HepG2 (cell line): ENCODE data around the gene FAM111A. TPM values are rescaled to one million over a fixed set of nuclear protein-coding genes. Genes with fewer than 3 reads are reported as not detected.

ENCODE experiments used
- ATAC-seq: fragments of 200-7000 bp; cut with Tn5 transposase; 3 replicates; pipeline ENCODE4 v1.9.1; 2020; ENCODE audit warnings: mild to moderate bottlenecking, moderate library complexity
- BruUV-seq: library from RNA; stranded (reverse); fragments of 400-500 nt; replicated peaks from 2 replicates; lab custom pipeline; 2021; lab: Mats Ljungman, UMichigan
- CTCF ChIA-PET: fragments of 300-600 bp; formaldehyde crosslinking; extraction: SDS; loops from one replicate; lab custom pipeline; 2021; ENCODE audit warnings: low total read pairs, inconsistent platforms, low intra/inter-chr PET ratio; lab: Yijun Ruan, JAX
- POLR2A ChIA-PET: fragments of 350-600 bp; sonication (Branson Sonifier 250); formaldehyde crosslinking; loops from one replicate; lab custom pipeline; 2020; ENCODE audit warnings: antibody characterized with exemption, inconsistent platforms; lab: Yijun Ruan, JAX
- DNase-seq: peaks from one replicate; pipeline ENCODE4 v3.0.0-alpha.2; 2015; ENCODE audit warnings: low spot score
- FAIRE-seq: peaks from 3 replicates; lab custom pipeline; 2011; peaks lifted over from hg19 to GRCh38; lab: Jason Lieb, UNC
- H2AFZ ChIP-seq: one replicate; pipeline ENCODE4 v1.6.1; 2011; ENCODE audit warnings: low read length, inconsistent platforms
- H3K27ac ChIP-seq: fragments of 300-600 bp; 3 replicates; pipeline ENCODE4 v1.8.0; 2011; ENCODE audit warnings: mixed run types, mild to moderate bottlenecking, mixed read lengths, low read length, inconsistent platforms; ENCODE audit not compliant: insufficient read depth; ENCODE audit errors: extremely low read length
- H3K27me3 ChIP-seq, 2 experiments: fragments of 200-600 bp in 1 of 2; 2 replicates in 1 of 2; 3 replicates in 1 of 2; pipeline versions ENCODE4 v1.6.0 to v1.8.0; 2011; ENCODE audit warnings: low read length in 2 of 2, mild to moderate bottlenecking in 2 of 2, moderate library complexity in 2 of 2, inconsistent platforms in 1 of 2; ENCODE audit not compliant: insufficient read depth in 2 of 2, control insufficient read depth in 1 of 2
- H3K36me3 ChIP-seq, 2 experiments: fragments of 200-600 bp in 1 of 2; replicated peaks in 1 of 2; 2 replicates in 1 of 2; 3 replicates in 1 of 2; pipeline versions ENCODE4 v1.5.1 to v1.8.0; 2011; ENCODE audit warnings: low read length in 2 of 2, inconsistent platforms in 1 of 2; ENCODE audit not compliant: insufficient read depth in 2 of 2, control insufficient read depth in 1 of 2
- H3K4me1 ChIP-seq: 2 replicates; pipeline ENCODE4 v1.5.1; 2012; ENCODE audit warnings: low read length, inconsistent platforms; ENCODE audit not compliant: insufficient read depth
- H3K4me2 ChIP-seq: 2 replicates; pipeline ENCODE4 v1.6.0; 2011; ENCODE audit warnings: low read depth, low read length, inconsistent platforms
- H3K4me3 ChIP-seq, 3 experiments: fragments of 200-600 bp in 1 of 3; sonication (generic), shearing (Covaris generic) in 1 of 3; replicated peaks in 1 of 3; 2 replicates each; pipeline ENCODE4 v1.5.1; 2011 to 2016; ENCODE audit warnings: low read length in 3 of 3, inconsistent platforms in 2 of 3, low read depth in 2 of 3, mild to moderate bottlenecking in 2 of 3, control low read depth in 1 of 3, mixed read lengths in 1 of 3; ENCODE audit not compliant: insufficient read depth in 1 of 3
- H3K79me2 ChIP-seq: one replicate; pipeline ENCODE4 v1.6.1; 2011; ENCODE audit warnings: low read length, inconsistent platforms; ENCODE audit not compliant: insufficient read depth
- H3K9ac ChIP-seq: 2 replicates; pipeline ENCODE4 v1.6.0; 2011; ENCODE audit warnings: mild to moderate bottlenecking, low read depth, low read length, inconsistent platforms; ENCODE audit not compliant: insufficient read depth
- H3K9me3 ChIP-seq: 2 replicates; pipeline ENCODE4 v1.5.1; 2012; ENCODE audit warnings: mild to moderate bottlenecking, low read length
- H4K20me1 ChIP-seq: 2 replicates; pipeline ENCODE4 v1.6.0; 2011; ENCODE audit warnings: inconsistent platforms, mild to moderate bottlenecking, low read length, moderate library complexity; ENCODE audit not compliant: insufficient read depth
- BHLHE40 ChIP-seq: IDR thresholded peaks from 2 replicates; pipeline ENCODE4 v1.6.1; 2011; ENCODE audit warnings: low read length, improper control_type of control experiment
- FLYWCH1 ChIP-seq: sonication (generic); formaldehyde crosslinking; IDR thresholded peaks from 2 replicates; pipeline ENCODE4 v1.8.1; 2023; ENCODE audit warnings: mild to moderate bottlenecking, missing genetic modification reagents
- FOSL1 ChIP-seq: sonication (generic); formaldehyde crosslinking; IDR thresholded peaks from 2 replicates; pipeline ENCODE4 v1.9.0; 2021; ENCODE audit warnings: missing genetic modification reagents, borderline replicate concordance
- JARID2 ChIP-seq: sonication (generic); formaldehyde crosslinking; IDR thresholded peaks from 2 replicates; pipeline ENCODE4 v1.8.1; 2023; ENCODE audit warnings: missing genetic modification reagents, inconsistent platforms; ENCODE audit not compliant: insufficient replicate concordance
- KDM6A ChIP-seq: IDR thresholded peaks from 2 replicates; pipeline ENCODE4 v1.6.1; 2016; ENCODE audit warnings: low read depth
- PTBP1 ChIP-seq: fragments of 200-400 bp; formaldehyde crosslinking; IDR thresholded peaks from 2 replicates; pipeline ENCODE4 v1.6.1; 2018; ENCODE audit warnings: low read length, low read depth; ENCODE audit not compliant: poor library complexity, severe bottlenecking
- SPEN ChIP-seq: sonication (generic); formaldehyde crosslinking; IDR thresholded peaks from 2 replicates; pipeline ENCODE4 v1.5.1; 2020; ENCODE audit warnings: low read depth, mild to moderate bottlenecking, missing genetic modification reagents
- ZFP62 ChIP-seq: sonication (generic); formaldehyde crosslinking; IDR thresholded peaks from 2 replicates; pipeline ENCODE4 v1.4.0; 2020; ENCODE audit warnings: missing genetic modification reagents
- ZNF124 ChIP-seq: sonication (generic); formaldehyde crosslinking; IDR thresholded peaks from 2 replicates; pipeline ENCODE4 v1.4.0; 2020; ENCODE audit warnings: missing genetic modification reagents
- WGBS: methylation state at CpG from one replicate; pipeline ENCODE4 v1.1.6; 2017; ENCODE audit warnings: low lambda C conversion rate; 5-methylcytosine and 5-hydroxymethylcytosine counted together
- in situ Hi-C: cut with HindIII; loops from 2 replicates; pipeline ENCODE4 v1.10.0; 2017; ENCODE audit warnings: low pct_unique_long_range_greater_than_20kb; ENCODE audit not compliant: extremely low pct_ligation_motif_present
- intact Hi-C: fragments of 100-400 bp; cut with micrococcal nuclease; formaldehyde crosslinking; loops from one replicate; pipeline ENCODE4 v1.10.0; 2022; ENCODE audit not compliant: unreplicated experiment
- polyA plus RNA-seq, 8 experiments: library from polyadenylated mRNA; depleted of rRNA in 3 of 8; stranded (reverse) in 7 of 8; unstranded in 1 of 8; fragments of >200 nt; fragmentation: Illumina TruSeq in 4 of 8; extraction: Trizol in 4 of 8; gene quantifications; 2 replicates each; pipeline versions ENCODE4 v1.2.1 to v1.2.3, GENCODE V29; 2011 to 2016; ENCODE audit warnings: low read depth in 4 of 8, missing spikeins in 1 of 8, mixed read lengths in 1 of 8; ENCODE audit not compliant: insufficient read depth in 1 of 8
- total RNA-seq, 5 experiments: library from RNA; depleted of rRNA; stranded (reverse); fragments of >200 nt; fragmentation: Illumina TruSeq; extraction: Trizol; gene quantifications; 2 replicates each; pipeline ENCODE4 v1.2.3, GENCODE V29; 2016; ENCODE audit warnings: low read depth in 1 of 5
- TF ChIP-seq, protein P1 (sequence below), 2 experiments: sonication (generic) in 1 of 2; formaldehyde crosslinking in 1 of 2; IDR thresholded peaks; 2 replicates each; pipeline versions ENCODE4 v1.5.1 to v1.6.1; 2011 to 2020; ENCODE audit warnings: borderline replicate concordance in 1 of 2, low read depth in 1 of 2, low read length in 1 of 2, mild to moderate bottlenecking in 1 of 2, missing genetic modification reagents in 1 of 2, moderate library complexity in 1 of 2
- TF ChIP-seq, protein P2 (sequence below): sonication (generic); formaldehyde crosslinking; IDR thresholded peaks from 2 replicates; pipeline ENCODE4 v1.5.1; 2020; ENCODE audit warnings: missing genetic modification reagents, mild to moderate bottlenecking, borderline replicate concordance

The FAM111A gene
- total and polyA plus RNA-seq, 2 of the 13 experiments (the other 11 are each of a cell fraction or from before 2014, with no cell fraction given), result 3.2 to 13.5 TPM

DNA sequence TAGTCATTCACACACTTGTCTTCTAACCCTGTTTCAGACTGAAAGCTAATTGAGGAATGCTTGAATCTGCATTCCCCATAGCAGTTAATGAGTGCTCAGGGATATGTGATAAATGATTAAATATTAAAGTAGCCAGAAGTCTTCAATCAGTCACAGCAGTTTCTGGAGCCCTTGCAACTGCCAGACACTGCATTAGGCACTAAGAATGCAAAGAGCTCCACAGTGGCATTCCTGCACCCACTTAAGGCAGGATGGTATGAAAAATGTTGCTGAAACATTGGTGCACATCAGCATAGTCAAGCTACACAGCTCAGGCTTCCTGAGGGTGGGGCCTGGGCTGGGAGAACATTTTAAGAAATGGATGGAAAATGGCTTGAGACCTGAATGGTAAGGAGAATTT, 35.7 kb downstream of the FAM111A start (continued):
- no peak for TF ChIP-seq ZFP62 (CRISPR knock-in tag)
- TF ChIP-seq, protein P1, sequence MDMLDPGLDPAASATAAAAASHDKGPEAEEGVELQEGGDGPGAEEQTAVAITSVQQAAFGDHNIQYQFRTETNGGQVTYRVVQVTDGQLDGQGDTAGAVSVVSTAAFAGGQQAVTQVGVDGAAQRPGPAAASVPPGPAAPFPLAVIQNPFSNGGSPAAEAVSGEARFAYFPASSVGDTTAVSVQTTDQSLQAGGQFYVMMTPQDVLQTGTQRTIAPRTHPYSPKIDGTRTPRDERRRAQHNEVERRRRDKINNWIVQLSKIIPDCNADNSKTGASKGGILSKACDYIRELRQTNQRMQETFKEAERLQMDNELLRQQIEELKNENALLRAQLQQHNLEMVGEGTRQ (IDR thresholded peaks at IDR 0.05; ENCODE audit: low read depth, low read length), result no peak
- TF ChIP-seq, protein P1 (CRISPR knock-in tag; IDR thresholded peaks at IDR 0.05; ENCODE audit: borderline replicate concordance), result no peak
- no peak for TF ChIP-seq KDM6A (CRISPR knock-in tag)
- TF ChIP-seq ZNF124, result no peak

DNA sequence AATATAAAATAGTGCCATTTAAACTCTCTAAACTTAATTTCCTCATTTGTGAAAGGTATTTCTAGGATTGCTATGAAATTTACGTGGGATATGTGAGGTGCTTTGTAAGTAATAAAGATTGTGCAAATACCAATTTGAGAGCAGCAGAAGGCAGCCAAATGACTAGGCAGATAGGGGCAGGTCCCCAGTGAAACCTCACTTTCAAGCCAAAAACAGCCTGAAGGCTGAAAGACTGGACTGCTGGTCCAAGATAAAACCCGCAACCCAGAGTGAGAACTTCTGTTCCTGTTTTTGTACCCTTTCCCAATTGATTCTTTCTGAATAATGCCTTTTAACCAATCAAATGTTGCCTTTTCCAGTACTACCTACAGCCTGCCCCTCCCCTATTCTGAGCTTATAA, 36.5 kb downstream of the FAM111A start:
- H4K20me1 ChIP-seq, result no peaks in the 10 kb centered on the region
- no peak overlapping the region for H3K4me3 ChIP-seq
- intact Hi-C loops (no loop called here), in situ Hi-C loops (loop anchor here (10.0 to 25.0 kb wide), 2 partner anchors 106 to 508 kb away; no protein-coding TSS in a partner anchor)
- H3K27ac ChIP-seq, result no peak overlapping the region
- ChIA-PET POLR2A (no interaction called here), CTCF (no interaction called here)
- no peak for FAIRE-seq
- H3K4me2 ChIP-seq, result no peak overlapping the region
- no peak for ATAC-seq
- H3K9ac ChIP-seq, result no peak overlapping the region
- no TSS peak for BruUV-seq
- no peaks in the 10 kb centered on the region for H3K79me2 ChIP-seq
- H3K36me3 ChIP-seq, result no peaks in the 10 kb centered on the region; a peak in 1 of 5 replicates
- H3K4me1 ChIP-seq, result peaks cover 25% of the 10 kb centered on the region
- H3K9me3 ChIP-seq, result no peaks in the 10 kb centered on the region
- H3K27me3 ChIP-seq, result no peaks in the 10 kb centered on the region
- H2AFZ ChIP-seq, result no peak overlapping the region
- DNase-seq, result no peak
- TF ChIP-seq FOSL1 (no peak), PTBP1 (no peak), FLYWCH1 (no peak), SPEN (CRISPR knock-in tag) (no peak), BHLHE40 (no peak), JARID2 (CRISPR knock-in tag) (no peak)
- TF ChIP-seq, protein P2, sequence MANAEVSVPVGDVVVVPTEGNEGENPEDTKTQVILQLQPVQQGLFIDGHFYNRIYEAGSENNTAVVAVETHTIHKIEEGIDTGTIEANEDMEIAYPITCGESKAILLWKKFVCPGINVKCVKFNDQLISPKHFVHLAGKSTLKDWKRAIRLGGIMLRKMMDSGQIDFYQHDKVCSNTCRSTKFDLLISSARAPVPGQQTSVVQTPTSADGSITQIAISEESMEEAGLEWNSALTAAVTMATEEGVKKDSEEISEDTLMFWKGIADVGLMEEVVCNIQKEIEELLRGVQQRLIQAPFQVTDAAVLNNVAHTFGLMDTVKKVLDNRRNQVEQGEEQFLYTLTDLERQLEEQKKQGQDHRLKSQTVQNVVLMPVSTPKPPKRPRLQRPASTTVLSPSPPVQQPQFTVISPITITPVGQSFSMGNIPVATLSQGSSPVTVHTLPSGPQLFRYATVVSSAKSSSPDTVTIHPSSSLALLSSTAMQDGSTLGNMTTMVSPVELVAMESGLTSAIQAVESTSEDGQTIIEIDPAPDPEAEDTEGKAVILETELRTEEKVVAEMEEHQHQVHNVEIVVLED (CRISPR knock-in tag), result no peak
- WGBS, result 98% methylated on average over 2 of the region's 2 CpGs
